K562 (cell line): ENCODE measurements around the gene PTPN1. TPM values are rescaled to one million over a fixed set of nuclear protein-coding genes. Genes with fewer than 3 reads are reported as not detected.

Source experiments
- ATAC-seq: fragments of 200-7000 bp; cut with Tn5 transposase; 3 replicates; pipeline ENCODE4 v1.9.1; 2020; ENCODE audit warnings: moderate library complexity
- BruUV-seq: library from RNA; stranded (reverse); fragments of 400-500 nt; replicated peaks from 2 replicates; lab custom pipeline; 2021; lab: Mats Ljungman, UMichigan
- CTCF ChIA-PET: fragments of 300-600 bp; formaldehyde crosslinking; extraction: SDS; loops from one replicate; lab custom pipeline; 2021; ENCODE audit warnings: low intra/inter-chr PET ratio; lab: Yijun Ruan, JAX
- POLR2A ChIA-PET: fragments of 300-600, 350-650 bp; sonication (Branson Sonifier 250); formaldehyde crosslinking; extraction: SDS; loops from one replicate; lab custom pipeline; 2021; ENCODE audit warnings: antibody characterized with exemption, inconsistent platforms; lab: Yijun Ruan, JAX
- DNase-seq, 4 experiments: peaks; one replicate each; pipeline versions ENCODE4 v3.0.0 to v3.0.0-alpha.2; 2011 to 2018; ENCODE audit warnings: low spot score in 3 of 4, mixed read lengths in 3 of 4; ENCODE audit errors: extremely low read depth in 1 of 4
- FAIRE-seq: peaks from 2 replicates; lab custom pipeline; 2011; peaks lifted over from hg19 to GRCh38; lab: Jason Lieb, UNC
- H2AFZ ChIP-seq: 2 replicates; pipeline ENCODE4 v1.6.0; 2011; ENCODE audit warnings: low read depth, low read length, control low read depth, inconsistent platforms
- H3K27ac ChIP-seq: fragments of 200-600 bp; 3 replicates; pipeline ENCODE4 v1.8.0; 2011; ENCODE audit warnings: low read depth, mild to moderate bottlenecking, control low read depth, inconsistent platforms, low read length, moderate library complexity, mixed read lengths; ENCODE audit errors: extremely low read depth
- H3K27me3 ChIP-seq, 2 experiments: fragments of 300-600 bp in 1 of 2; 2 replicates in 1 of 2; 3 replicates in 1 of 2; pipeline versions ENCODE4 v1.6.0 to v1.8.0; 2011; ENCODE audit warnings: inconsistent platforms in 2 of 2, low read length in 2 of 2, mild to moderate bottlenecking in 1 of 2, mixed read lengths in 1 of 2, moderate library complexity in 1 of 2; ENCODE audit not compliant: control insufficient read depth in 2 of 2, insufficient read depth in 2 of 2
- H3K36me3 ChIP-seq: fragments of 300-600 bp; 3 replicates; pipeline ENCODE4 v1.8.0; 2011; ENCODE audit warnings: mild to moderate bottlenecking, low read length, inconsistent platforms; ENCODE audit not compliant: control insufficient read depth, insufficient read depth
- H3K4me1 ChIP-seq, 2 experiments: fragments of 200-600 bp in 1 of 2; replicated peaks in 1 of 2; 2 replicates in 1 of 2; 3 replicates in 1 of 2; pipeline versions ENCODE4 v1.5.1 to v1.8.0; 2011; ENCODE audit warnings: inconsistent platforms in 2 of 2, low read length in 2 of 2, mild to moderate bottlenecking in 1 of 2, mixed read lengths in 1 of 2, moderate library complexity in 1 of 2; ENCODE audit not compliant: control insufficient read depth in 2 of 2, insufficient read depth in 2 of 2
- H3K4me2 ChIP-seq: 2 replicates; pipeline ENCODE4 v1.6.1; 2011; ENCODE audit warnings: low read length, control low read depth, inconsistent platforms, mixed read lengths; ENCODE audit not compliant: insufficient read depth
- H3K4me3 ChIP-seq: fragments of 200-600 bp; sonication (generic), shearing (Covaris generic); 2 replicates; pipeline ENCODE4 v1.5.1; 2016; ENCODE audit warnings: control low read depth, inconsistent platforms
- H3K79me2 ChIP-seq: fragments of 200-600 bp; 3 replicates; pipeline ENCODE4 v1.8.0; 2011; ENCODE audit warnings: low read length, inconsistent platforms; ENCODE audit not compliant: control insufficient read depth, insufficient read depth
- H3K9ac ChIP-seq, 2 experiments: 2 replicates each; pipeline versions ENCODE4 v1.6.0 to v1.6.1; 2011; ENCODE audit warnings: low read depth in 2 of 2, low read length in 2 of 2, control low read depth in 1 of 2, inconsistent platforms in 1 of 2, mild to moderate bottlenecking in 1 of 2, mixed read lengths in 1 of 2; ENCODE audit not compliant: insufficient read depth in 1 of 2
- H3K9me1 ChIP-seq: one replicate; pipeline ENCODE4 v1.6.0; 2011; ENCODE audit warnings: inconsistent platforms, mild to moderate bottlenecking, low read length, moderate library complexity; ENCODE audit not compliant: control insufficient read depth, insufficient read depth
- H3K9me3 ChIP-seq: replicated peaks from 2 replicates; pipeline ENCODE4 v1.5.1; 2011; ENCODE audit warnings: low read depth, low read length, inconsistent platforms; ENCODE audit not compliant: control insufficient read depth, insufficient read depth
- H4K20me1 ChIP-seq: replicated peaks from 2 replicates; pipeline ENCODE4 v1.6.1; 2011; ENCODE audit warnings: low read length, inconsistent platforms, mixed read lengths; ENCODE audit not compliant: control insufficient read depth, insufficient read depth
- AFF4 ChIP-seq: sonication (generic); formaldehyde crosslinking; IDR thresholded peaks from 2 replicates; pipeline ENCODE4 v1.8.0; 2023; ENCODE audit warnings: mild to moderate bottlenecking, missing genetic modification reagents
- BHLHE40 ChIP-seq: IDR thresholded peaks from 2 replicates; pipeline ENCODE4 v1.6.1; 2011; ENCODE audit warnings: low read length, improper control_type of control experiment
- BRD9 ChIP-seq: fragments of 450-650 bp; IDR thresholded peaks from 2 replicates; pipeline ENCODE4 v1.6.1; 2018; ENCODE audit warnings: low read depth; ENCODE audit not compliant: partially characterized antibody
- CBX1 ChIP-seq: sonication (generic); IDR thresholded peaks from 2 replicates; pipeline ENCODE4 v1.6.1; 2016; ENCODE audit warnings: antibody characterized with exemption, low read depth, mild to moderate bottlenecking
- CXXC5 ChIP-seq: fragments of 250-450 bp; sonication (Bioruptor Pico); IDR thresholded peaks from 2 replicates; pipeline ENCODE4 v1.8.0; 2022; ENCODE audit warnings: inconsistent platforms, mild to moderate bottlenecking, moderate library complexity
- EP300 ChIP-seq: IDR thresholded peaks from 2 replicates; pipeline ENCODE4 v1.6.1; 2012; ENCODE audit warnings: low read length, improper control_type of control experiment
- HCFC1 ChIP-seq: IDR thresholded peaks from 2 replicates; pipeline ENCODE4 v1.6.1; 2012; ENCODE audit warnings: low read depth, low read length, improper control_type of control experiment
- JUND ChIP-seq, 2 experiments: IDR thresholded peaks; 2 replicates in 1 of 2; 3 replicates in 1 of 2; pipeline ENCODE4 v1.6.1; 2011; ENCODE audit warnings: borderline replicate concordance in 2 of 2, low read depth in 2 of 2, low read length in 2 of 2, improper control_type of control experiment in 1 of 2, missing biosample characterization in 1 of 2, missing genetic modification characterization in 1 of 2, missing genetic modification reagents in 1 of 2
- MECOM ChIP-seq: fragments of 250-450 bp; sonication (Bioruptor Pico); IDR thresholded peaks from 2 replicates; pipeline ENCODE4 v1.8.0; 2022; ENCODE audit warnings: inconsistent platforms
- SRSF9 ChIP-seq: fragments of 200-400 bp; formaldehyde crosslinking; IDR thresholded peaks from 2 replicates; pipeline ENCODE4 v1.6.1; 2017; ENCODE audit warnings: low read depth, low read length, borderline replicate concordance
- TBL1XR1 ChIP-seq, 2 experiments: IDR thresholded peaks; 2 replicates each; pipeline ENCODE4 v1.6.1; 2012; ENCODE audit warnings: improper control_type of control experiment in 2 of 2, low read length in 2 of 2, mild to moderate bottlenecking in 1 of 2
- ZBTB2 ChIP-seq: fragments of 450-650 bp; IDR thresholded peaks from 2 replicates; pipeline ENCODE4 v1.6.1; 2016; ENCODE audit warnings: antibody characterized with exemption
- ZFP1 ChIP-seq: fragments of 450-650 bp; formaldehyde crosslinking; IDR thresholded peaks from 2 replicates; pipeline ENCODE4 v1.4.0; 2020; ENCODE audit warnings: mild to moderate bottlenecking, mixed read lengths
- ZNF41 ChIP-seq: fragments of 250-450 bp; sonication (Bioruptor Pico); conservative IDR thresholded peaks from 2 replicates; pipeline ENCODE4 v1.4.0; 2020; ENCODE audit warnings: mild to moderate bottlenecking
- whole genome bisulfite sequencing: fragments of 100-300 bp; shearing (Covaris generic); methylation state at CpG from one replicate; pipeline ENCODE4 v1.1.6; 2016; ENCODE audit warnings: low coverage, mixed read lengths; ENCODE audit not compliant: insufficient coverage; ENCODE audit errors: missing lambda C conversion rate; 5-methylcytosine and 5-hydroxymethylcytosine counted together
- in situ Hi-C: fragments of 300-500 bp; cut with MboI; formaldehyde crosslinking; loops from 4 replicates; pipeline ENCODE4 v1.15.0; 2018; ENCODE audit warnings: inconsistent platforms, mixed read lengths
- intact Hi-C: fragments of 100-400 bp; cut with micrococcal nuclease; formaldehyde crosslinking; loops from 2 replicates; pipeline ENCODE4 v1.14.2; 2022
- polyA plus RNA-seq, 8 experiments: library from polyadenylated mRNA; depleted of rRNA in 4 of 8; stranded (reverse) in 5 of 8; unstranded in 3 of 8; fragments of >200 nt; fragmentation: Nextera tagmentation in 2 of 8; fragmentation: Illumina TruSeq in 1 of 8; extraction: Ambion mirVana in 2 of 8; extraction: Trizol in 1 of 8; gene quantifications; 2 replicates each; pipeline versions ENCODE4 v1.2.1 to v1.2.3, GENCODE V29; 2011 to 2014; ENCODE audit warnings: inconsistent platforms in 1 of 8, missing spikeins in 1 of 8
- total RNA-seq, 7 experiments: library from RNA; depleted of rRNA in 6 of 7; stranded (reverse); fragments of >200 nt in 6 of 7; fragmentation: Illumina TruSeq in 2 of 7; extraction: Trizol in 2 of 7; gene quantifications; 2 replicates each; pipeline versions ENCODE4 v1.2.1 to v1.2.3, GENCODE V29; 2011 to 2021; ENCODE audit warnings: low replicate concordance in 1 of 7

The PTPN1 gene
- total and polyA plus RNA-seq, 9 of the 15 experiments (the other 6 are each of a cell fraction or from before 2014, with no cell fraction given), result 11.0 to 85.3 (median 54.0) TPM

GRCh38 chr20:50478162-50478990, 31.8 kb upstream of the PTPN1 start:
- no TSS peak for BruUV-seq
- Histone ChIP-seq H2AFZ (peak overlapping the region; percentile 97), H3K9me1 (no peaks in the 10 kb centered on the region), H4K20me1 (no peaks in the 10 kb centered on the region), H3K79me2 (no peaks in the 10 kb centered on the region; the same call in 2 of the 3 replicates), H3K4me2 (peak overlapping the region; percentile 65), H3K27ac (peak overlapping the region; percentile 64), H3K9ac (peak overlapping the region; percentile 27 to 65; a peak in 3 of 4 replicates), H3K4me3 (no peak overlapping the region), H3K9me3 (no peaks in the 10 kb centered on the region), H3K27me3 (no peaks in the 10 kb centered on the region), H3K4me1 (peaks cover 20 to 52% of the 10 kb centered on the region in 2 experiments), H3K36me3 (no peaks in the 10 kb centered on the region)
- CTCF ChIA-PET, result interaction anchor here (0.6 to 1.3 kb wide), 3 partner anchors 9 to 101 kb away, joined by 3 read pairs; no protein-coding TSS in a partner anchor
- ATAC-seq (peak; percentile 94), DNase-seq (peak; percentile 68 to 93 (median 74)), FAIRE-seq (peak; percentile 90)
- WGBS, result 15% methylated on average over 22 of the region's 22 CpGs
- intact Hi-C loops (loop anchor here (2.0 to 5.0 kb wide), 2 partner anchors 34 to 92 kb away; partner anchors contain the start of gene PTPN1), in situ Hi-C loops (loop anchor here (5.0 kb wide), 1 partner anchor 94 kb away; no protein-coding TSS in a partner anchor)
- POLR2A ChIA-PET, result interaction anchor here (0.6 to 2.5 kb wide), 6 partner anchors 10 to 448 kb away, joined by 3 to 6 read pairs (median 4); no protein-coding TSS in a partner anchor
- TF ChIP-seq TBL1XR1 (IDR thresholded peaks at IDR 0.05; ENCODE audit: low read length in 2 of 2) (peak in 1 of 2 experiments; percentile 72; a peak in 2 of 4 replicates), SRSF9 (no peak), HCFC1 (peak; percentile 61), EP300 (0 out of 2 replicates have a peak, but pooled peaks have one; percentile 31), JUND (IDR thresholded peaks at IDR 0.05; ENCODE audit: borderline replicate concordance, low read depth, low read length) (peak; percentile 67), JUND (tag; IDR thresholded peaks at IDR 0.05; ENCODE audit: borderline replicate concordance, low read depth, low read length) (peak; percentile 78; the same call in 2 of the 3 replicates), CBX1 (peak; percentile 45; the same call in 1 of the 2 replicates), BRD9 (peak; percentile 60), ZNF41 (CRISPR knock-in tag) (0 out of 2 replicates have a peak, but pooled peaks have one; percentile 4), AFF4 (CRISPR knock-in tag) (0 out of 2 replicates have a peak, but pooled peaks have one; percentile 63), ZFP1 (CRISPR knock-in tag) (no peak), MECOM (CRISPR knock-in tag) (0 out of 2 replicates have a peak, but pooled peaks have one; percentile 42), ZBTB2 (peak; percentile 85), CXXC5 (CRISPR knock-in tag) (peak; percentile 84), BHLHE40 (peak; percentile 50; the same call in 1 of the 2 replicates)
